ENCODE results near the gene YTHDF1. TPM values are rescaled to one million over a fixed set of nuclear protein-coding genes. Genes with fewer than 3 reads are reported as not detected.

The YTHDF1 gene
- total and polyA plus RNA-seq, 8 donors = 11.1 to 24.0 (median 15.9) TPM

- no peak overlapping the region for H3K4me3 ChIP-seq
- H3K27me3 ChIP-seq = peaks cover 0 to 28% (median 10%) of the 10 kb centered on the region in 4 donors
- FAIRE-seq (no peak), ATAC-seq (no peak), DNase-seq (no peak)
- H3K36me3 ChIP-seq = no peaks in the 10 kb centered on the region
- no peak for TF ChIP-seq CTCF (IDR thresholded peaks at IDR 0.05)
- intact Hi-C loops (cut with DNase I) = no loop called here
- H3K4me1 ChIP-seq = no peaks in the 10 kb centered on the region
- H3K27ac ChIP-seq = no peak overlapping the region
- 54 to 64% methylated on average over 5 of the region's 5 CpGs for WGBS, 2 donors
- no peaks in the 10 kb centered on the region for H3K9me3 ChIP-seq
Measured at GRCh38 chr20:63171991-63172390, 43.9 kb downstream of the YTHDF1 start.

DNA sequence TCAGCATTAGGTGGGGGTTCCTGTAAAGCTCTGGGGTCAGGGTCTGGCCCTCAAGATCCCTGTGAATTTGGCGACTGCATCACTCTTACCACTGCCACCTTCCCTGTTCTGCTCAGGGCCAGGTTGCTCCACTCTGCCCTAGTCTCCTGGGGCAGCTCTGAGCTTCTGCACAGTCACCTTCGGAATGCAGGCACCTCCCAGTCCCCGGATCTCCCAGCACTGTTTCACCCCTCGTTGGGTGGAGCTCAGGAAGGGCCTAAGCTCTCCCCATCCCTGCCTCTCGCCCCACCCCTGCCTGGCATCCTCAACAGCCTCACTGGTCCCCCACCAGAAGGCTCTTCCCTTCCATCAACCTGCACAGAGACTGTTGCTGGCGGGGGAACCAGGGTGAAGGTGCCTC is 46.2 kb downstream of the YTHDF1 start:
- 24 to 34% methylated on average over 6 of the region's 6 CpGs for WGBS, 2 donors
- intact Hi-C loops (cut with DNase I) = no loop called here
- peaks cover 0 to 10% (median 2%) of the 10 kb centered on the region in 4 donors for H3K27me3 ChIP-seq

DNA sequence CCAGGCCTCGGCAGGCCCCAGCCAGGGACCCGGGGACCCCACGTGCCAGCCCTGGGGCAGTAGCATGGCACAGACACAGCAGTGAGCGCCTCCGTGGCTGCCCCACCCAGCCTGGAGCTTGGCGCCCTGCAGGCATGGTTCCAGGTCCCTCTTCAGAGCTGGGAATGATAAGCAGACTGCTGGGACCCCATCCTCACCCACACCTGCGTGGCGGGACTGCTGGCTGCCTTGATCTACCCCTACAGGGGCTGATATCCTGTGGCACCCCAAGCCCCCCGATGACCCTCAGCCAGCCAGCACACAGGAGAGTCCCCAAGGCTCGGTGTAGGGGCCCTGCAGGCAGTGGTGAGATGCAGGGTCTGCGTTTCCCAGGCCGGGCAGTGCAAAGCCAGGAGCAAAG is 47.1 kb downstream of the YTHDF1 start:
- TF ChIP-seq CTCF (IDR thresholded peaks at IDR 0.05) = no peak
- Histone ChIP-seq H3K4me3 (no peak overlapping the region), H3K36me3 (no peaks in the 10 kb centered on the region), H3K27me3 (peaks cover 0 to 7% (median 0%) of the 10 kb centered on the region in 4 donors), H3K4me1 (no peaks in the 10 kb centered on the region), H3K9me3 (no peaks in the 10 kb centered on the region), H3K27ac (no peak overlapping the region)
- FAIRE-seq (no peak), DNase-seq (peak in 2 of 6 donors; percentile 6 to 42), ATAC-seq (no peak)
- 48 to 69% methylated on average over 11 to 12 of the region's 12 CpGs for WGBS, 2 donors
- intact Hi-C loops (cut with DNase I) = no loop called here

More for the DNA sequence above, 46.2 kb downstream of the YTHDF1 start:
- Histone ChIP-seq H3K36me3 (no peaks in the 10 kb centered on the region), H3K4me1 (no peaks in the 10 kb centered on the region), H3K4me3 (no peak overlapping the region), H3K27ac (no peak overlapping the region), H3K9me3 (no peaks in the 10 kb centered on the region)
- peak in 1 of 6 donors; percentile 36 for DNase-seq
- ATAC-seq = no peak
- FAIRE-seq = no peak
- TF ChIP-seq CTCF (IDR thresholded peaks at IDR 0.05) = no peak

DNA sequence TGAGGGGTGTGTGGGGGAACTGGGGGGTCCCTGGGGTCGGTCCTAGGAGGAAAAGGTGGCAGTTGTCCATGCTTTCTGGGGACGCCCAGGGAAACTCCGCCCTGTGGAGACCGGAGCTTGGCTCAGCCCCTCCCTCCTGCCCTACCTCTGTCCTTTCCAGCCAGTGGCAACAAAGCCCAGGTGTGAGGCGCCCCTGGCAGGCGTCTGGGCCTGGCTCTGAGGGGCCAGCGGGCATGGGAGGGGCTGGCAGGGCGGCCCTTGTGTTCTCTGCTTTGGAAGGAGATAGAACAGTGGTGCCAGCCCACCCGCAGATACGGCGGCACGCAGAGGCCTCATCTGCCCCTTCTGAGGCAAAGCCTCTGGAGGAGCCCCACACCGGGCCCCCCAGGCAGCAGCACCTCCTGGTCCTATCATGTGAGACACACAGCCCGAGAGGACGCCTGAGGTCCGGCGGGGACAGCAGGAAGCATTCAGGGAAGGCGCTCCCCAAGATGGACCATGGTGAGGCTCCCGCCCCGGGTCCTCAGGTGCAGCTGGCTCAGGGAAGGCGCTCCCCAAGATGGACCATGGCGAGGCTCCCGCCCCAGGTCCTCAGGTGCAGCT is 47.9 kb downstream of the YTHDF1 start:
- intact Hi-C loops (cut with DNase I) = no loop called here
- FAIRE-seq (no peak), ATAC-seq (no peak), DNase-seq (peak in 2 of 6 donors; percentile 17 to 71)
- no peaks in the 10 kb centered on the region for H3K36me3 ChIP-seq
- H3K4me3 ChIP-seq = no peak overlapping the region
- no peak for TF ChIP-seq CTCF (IDR thresholded peaks at IDR 0.05)
- no peaks in the 10 kb centered on the region for H3K9me3 ChIP-seq
- WGBS, 2 donors = 75 to 78% methylated on average over 23 of the region's 23 CpGs
- H3K27me3 ChIP-seq = peaks cover 0 to 5% (median 0%) of the 10 kb centered on the region in 4 donors
- no peak overlapping the region for H3K27ac ChIP-seq
- no peaks in the 10 kb centered on the region for H3K4me1 ChIP-seq
